Parathyroid adenoma (tissue), 2 donors: Measurements from ENCODE around the gene CPEB4.

Experiments
- H2AFZ ChIP-seq: fragments of 300-600 bp; sonication (generic); one replicate; pipeline ENCODE4 v1.7.0; 2017; ENCODE audit warnings: antibody characterized with exemption, mild to moderate bottlenecking
- H3K27ac ChIP-seq: fragments of 300-600 bp; sonication (generic); one replicate; pipeline ENCODE4 v1.7.0; 2017
- H3K27me3 ChIP-seq: fragments of 300-600 bp; sonication (generic); one replicate; pipeline ENCODE4 v1.7.0; 2017; ENCODE audit warnings: low read length; ENCODE audit not compliant: control insufficient read depth, insufficient read depth
- H3K36me3 ChIP-seq: fragments of 300-600 bp; sonication (generic); one replicate; pipeline ENCODE4 v1.7.0; 2017; ENCODE audit warnings: low read length; ENCODE audit not compliant: control insufficient read depth, insufficient read depth
- H3K4me1 ChIP-seq: fragments of 300-600 bp; sonication (generic); one replicate; pipeline ENCODE4 v1.7.0; 2017; ENCODE audit warnings: control low read depth
- H3K4me2 ChIP-seq: fragments of 300-600 bp; sonication (generic); one replicate; pipeline ENCODE4 v1.7.0; 2017; ENCODE audit warnings: low read length
- H3K4me3 ChIP-seq: fragments of 300-600 bp; sonication (generic); one replicate; pipeline ENCODE4 v1.7.0; 2017; ENCODE audit warnings: low read depth, low read length
- H3K79me2 ChIP-seq: fragments of 300-600 bp; sonication (generic); one replicate; pipeline ENCODE4 v1.7.0; 2017; ENCODE audit warnings: control low read depth
- H3K9ac ChIP-seq: fragments of 300-600 bp; sonication (generic); one replicate; pipeline ENCODE4 v1.7.0; 2017; ENCODE audit warnings: mild to moderate bottlenecking
- H3K9me3 ChIP-seq: fragments of 300-600 bp; sonication (generic); one replicate; pipeline ENCODE4 v1.7.0; 2017; ENCODE audit warnings: low read length; ENCODE audit not compliant: control insufficient read depth
- CTCF ChIP-seq: fragments of 300-600 bp; sonication (generic); IDR thresholded peaks from one replicate; pipeline ENCODE4 v1.7.0; 2017; ENCODE audit warnings: antibody characterized with exemption, mild to moderate bottlenecking
- donor health status: primary hyperparathyroidism.

Gene CPEB4

GRCh38 chr5:173864126-173865050, 23.8 kb upstream of the CPEB4 start:
- peak overlapping the region; percentile 48 for H2AFZ ChIP-seq
- no peaks in the 10 kb centered on the region for H3K9me3 ChIP-seq
- H3K27me3 ChIP-seq = no peaks in the 10 kb centered on the region
- no peak for TF ChIP-seq CTCF
- H3K4me1 ChIP-seq = peaks cover 37% of the 10 kb centered on the region
- no peak overlapping the region for H3K4me3 ChIP-seq
- peak overlapping the region; percentile 32 for H3K4me2 ChIP-seq
- H3K79me2 ChIP-seq = no peaks in the 10 kb centered on the region
- H3K9ac ChIP-seq = no peak overlapping the region
- H3K27ac ChIP-seq = no peak overlapping the region
- H3K36me3 ChIP-seq = no peaks in the 10 kb centered on the region

- no peak overlapping the region for H2AFZ ChIP-seq
- peaks cover 20% of the 10 kb centered on the region for H3K4me1 ChIP-seq
- H3K79me2 ChIP-seq = no peaks in the 10 kb centered on the region
- H3K9ac ChIP-seq = no peak overlapping the region
- H3K36me3 ChIP-seq = no peaks in the 10 kb centered on the region
- H3K4me3 ChIP-seq = no peak overlapping the region
- H3K9me3 ChIP-seq = no peaks in the 10 kb centered on the region
- no peak for TF ChIP-seq CTCF
- H3K27ac ChIP-seq = no peak overlapping the region
- H3K27me3 ChIP-seq = no peaks in the 10 kb centered on the region
- no peak overlapping the region for H3K4me2 ChIP-seq
Measured at GRCh38 chr5:173866243-173866857, 21.8 kb upstream of the CPEB4 start.

- Histone ChIP-seq H3K27ac (no peak overlapping the region), H3K4me3 (no peak overlapping the region), H3K9ac (no peak overlapping the region)
Measured at GRCh38 chr5:173866858-173867679, 21.1 kb upstream of the CPEB4 start.

More at GRCh38 chr5:173866858-173867679, 21.1 kb upstream of the CPEB4 start:
- no peak for TF ChIP-seq CTCF
- Histone ChIP-seq H3K79me2 (no peaks in the 10 kb centered on the region), H3K27me3 (no peaks in the 10 kb centered on the region), H2AFZ (no peak overlapping the region), H3K9me3 (no peaks in the 10 kb centered on the region), H3K36me3 (no peaks in the 10 kb centered on the region), H3K4me2 (no peak overlapping the region), H3K4me1 (peaks cover 22% of the 10 kb centered on the region)
